HCT116 (cell line): ENCODE measurements around the gene ALKBH2. TPM values are rescaled to one million over a fixed set of nuclear protein-coding genes. Genes with fewer than 3 reads are reported as not detected.

ENCODE experiments used
- ATAC-seq: fragments of 200-7000 bp; cut with Tn5 transposase; 2 replicates; pipeline ENCODE4 v1.9.1; 2020; ENCODE audit warnings: mild to moderate bottlenecking, moderate library complexity
- BruUV-seq: library from RNA; stranded (reverse); fragments of 400-500 nt; replicated peaks from 2 replicates; lab custom pipeline; 2021; lab: Mats Ljungman, UMichigan
- CTCF ChIA-PET: fragments of 300-600 bp; sonication (Branson Sonifier 250); formaldehyde crosslinking; loops from one replicate; lab custom pipeline; 2021; ENCODE audit warnings: antibody characterized with exemption; lab: Charles Lee
- POLR2A ChIA-PET: fragments of 300-600, 350-600 bp; sonication (Branson Sonifier 250); formaldehyde crosslinking; loops from one replicate; lab custom pipeline; 2021; ENCODE audit warnings: antibody characterized with exemption; lab: Charles Lee
- RAD21 ChIA-PET, 2 experiments: fragments of 300-600 bp; sonication (Branson Sonifier 250); formaldehyde crosslinking; loops; one replicate each; lab custom pipeline; 2023; ENCODE audit warnings: low total read pairs in 2 of 2; ENCODE audit not compliant: uncharacterized antibody in 2 of 2, unreplicated experiment in 2 of 2, low non-redundant PET in 1 of 2; lab: Charles Lee
- DNase-seq: peaks from one replicate; pipeline ENCODE4 v3.0.0-alpha.2; 2010; ENCODE audit warnings: low read depth, low spot score
- H2AFZ ChIP-seq: fragments of 200-600 bp; shearing (Covaris generic), sonication (generic); 2 replicates; pipeline ENCODE4 v1.6.1; 2017; ENCODE audit warnings: low read depth, mixed run types, mixed read lengths, antibody characterized with exemption, low read length; ENCODE audit not compliant: poor library complexity, severe bottlenecking
- H3K27ac ChIP-seq: 2 replicates; pipeline ENCODE4 v1.5.1; 2012; ENCODE audit warnings: low read depth, low read length
- H3K27me3 ChIP-seq: fragments of 200-600 bp; sonication (generic); 2 replicates; pipeline ENCODE4 v1.6.1; 2016; ENCODE audit warnings: mixed run types, low read length, mixed read lengths; ENCODE audit not compliant: insufficient read depth
- H3K36me3 ChIP-seq, 2 experiments: fragments of 200-500 bp in 1 of 2; fragments of 200-600 bp in 1 of 2; sonication (Bioruptor generic) in 1 of 2; sonication (generic) in 1 of 2; 2 replicates each; pipeline versions ENCODE4 v1.5.1 to v1.6.1; 2014 to 2016; ENCODE audit warnings: low read length in 2 of 2, inconsistent platforms in 1 of 2, mixed read lengths in 1 of 2, mixed run types in 1 of 2; ENCODE audit not compliant: insufficient read depth in 2 of 2, control insufficient read depth in 1 of 2
- H3K4me1 ChIP-seq, 2 experiments: fragments of 200-600 bp in 1 of 2; sonication (generic) in 1 of 2; 2 replicates each; pipeline versions ENCODE4 v1.5.1 to v1.6.1; 2012 to 2017; ENCODE audit warnings: low read length in 2 of 2, inconsistent platforms in 1 of 2, mild to moderate bottlenecking in 1 of 2, mixed read lengths in 1 of 2, mixed run types in 1 of 2, moderate library complexity in 1 of 2; ENCODE audit not compliant: insufficient read depth in 2 of 2, control insufficient read depth in 1 of 2
- H3K4me2 ChIP-seq: fragments of 200-600 bp; sonication (generic); 2 replicates; pipeline ENCODE4 v1.6.1; 2017; ENCODE audit warnings: mixed run types, low read length, mixed read lengths
- H3K4me3 ChIP-seq, 2 experiments: fragments of 200-600 bp in 1 of 2; sonication (generic) in 1 of 2; replicated peaks in 1 of 2; 2 replicates each; pipeline ENCODE4 v1.5.1; 2011 to 2016; ENCODE audit warnings: low read length in 2 of 2, control low read depth in 1 of 2, low read depth in 1 of 2, mild to moderate bottlenecking in 1 of 2, mixed read lengths in 1 of 2, mixed run types in 1 of 2
- H3K79me2 ChIP-seq: fragments of 200-600 bp; sonication (generic); 2 replicates; pipeline ENCODE4 v1.6.1; 2017; ENCODE audit warnings: mild to moderate bottlenecking, mixed run types, low read length, moderate library complexity, mixed read lengths; ENCODE audit not compliant: insufficient read depth
- H3K9ac ChIP-seq: fragments of 200-600 bp; sonication (generic); 2 replicates; pipeline ENCODE4 v1.6.1; 2016; ENCODE audit warnings: low read length, mixed read lengths
- H3K9me2 ChIP-seq: fragments of 200-600 bp; sonication (generic), shearing (Covaris generic); 2 replicates; pipeline ENCODE4 v1.6.1; 2017; ENCODE audit warnings: mixed run types, mild to moderate bottlenecking, moderate library complexity; ENCODE audit not compliant: insufficient read depth
- H3K9me3 ChIP-seq, 2 experiments: fragments of 200-500 bp in 1 of 2; fragments of 200-600 bp in 1 of 2; sonication (Bioruptor generic) in 1 of 2; sonication (generic) in 1 of 2; 2 replicates each; pipeline ENCODE4 v1.6.1; 2014 to 2017; ENCODE audit warnings: low read length in 2 of 2, mixed read lengths in 2 of 2, inconsistent platforms in 1 of 2, low read depth in 1 of 2, mild to moderate bottlenecking in 1 of 2, mixed run types in 1 of 2, moderate library complexity in 1 of 2; ENCODE audit not compliant: control insufficient read depth in 1 of 2, insufficient read depth in 1 of 2
- H4K20me1 ChIP-seq: fragments of 200-600 bp; sonication (generic), shearing (Covaris generic); 2 replicates; pipeline ENCODE4 v1.6.1; 2017; ENCODE audit warnings: mixed run types, mild to moderate bottlenecking, moderate library complexity; ENCODE audit not compliant: insufficient read depth
- ATF3 ChIP-seq: IDR thresholded peaks from 2 replicates; pipeline ENCODE4 v1.6.1; 2012
- CBX3 ChIP-seq: IDR thresholded peaks from 2 replicates; pipeline ENCODE4 v1.6.1; 2012; ENCODE audit warnings: low read depth
- EGR1 ChIP-seq: IDR thresholded peaks from 2 replicates; pipeline ENCODE4 v1.6.1; 2012; ENCODE audit warnings: low read depth
- JUND ChIP-seq: IDR thresholded peaks from 2 replicates; pipeline ENCODE4 v1.6.1; 2012
- POLR2AphosphoS5 ChIP-seq: IDR thresholded peaks from 2 replicates; pipeline ENCODE4 v1.6.1; 2011; ENCODE audit warnings: mild to moderate bottlenecking, low read depth, low read length, moderate library complexity
- REST ChIP-seq: IDR thresholded peaks from 2 replicates; pipeline ENCODE4 v1.6.1; 2012; ENCODE audit warnings: low read depth
- SRF ChIP-seq: IDR thresholded peaks from 2 replicates; pipeline ENCODE4 v1.6.1; 2012; ENCODE audit warnings: low read depth
- TCF7L2 ChIP-seq: IDR thresholded peaks from 2 replicates; pipeline ENCODE4 v1.7.0; 2011; ENCODE audit warnings: borderline replicate concordance, inconsistent platforms; ENCODE audit not compliant: insufficient read depth, insufficient read length; ENCODE audit errors: extremely low read depth
- ZBTB33 ChIP-seq: IDR thresholded peaks from 2 replicates; pipeline ENCODE4 v1.6.1; 2011; ENCODE audit warnings: mild to moderate bottlenecking, low read length, moderate library complexity; ENCODE audit not compliant: insufficient replicate concordance; ENCODE audit errors: extremely low read depth
- ZFX ChIP-seq: fragments of 450-650 bp; IDR thresholded peaks from 2 replicates; pipeline ENCODE4 v1.6.1; 2017
- intact Hi-C: fragments of 100-400 bp; cut with micrococcal nuclease; formaldehyde crosslinking; loops from 2 replicates; pipeline ENCODE4 v1.10.0; 2022
- total RNA-seq: library from RNA; stranded (reverse); gene quantifications from one replicate; pipeline ENCODE4 v1.2.1, GENCODE V29; 2021; ENCODE audit not compliant: unreplicated experiment

Gene ALKBH2
- total RNA-seq, 1 experiment from 2014 or later, result 35.8 TPM

- TF ChIP-seq REST, result no peak
- no peak for TF ChIP-seq POLR2AphosphoS5
- no peak for TF ChIP-seq TCF7L2
These were observed 7.7 kb downstream of the ALKBH2 start (continued) for GRCh38 chr12:109085590-109085989.

- intact Hi-C loops, result no loop called here
- ATAC-seq (no peak), DNase-seq (no peak)
- Histone ChIP-seq H3K4me3 (no peak overlapping the region), H3K4me2 (no peak overlapping the region), H3K9me2 (no peaks in the 10 kb centered on the region), H3K79me2 (no peaks in the 10 kb centered on the region; the same call in 1 of the 2 replicates), H3K27me3 (no peaks in the 10 kb centered on the region), H3K9me3 (no peaks in the 10 kb centered on the region), H3K9ac (no peak overlapping the region), H3K4me1 (no peaks in the 10 kb centered on the region), H3K36me3 (peaks cover 12 to 27% of the 10 kb centered on the region in 2 experiments; a peak in 3 of 4 replicates), H2AFZ (no peak overlapping the region), H4K20me1 (no peaks in the 10 kb centered on the region), H3K27ac (no peak overlapping the region)
- TF ChIP-seq EGR1, result no peak
- no peak for TF ChIP-seq SRF
- TF ChIP-seq ZFX, result no peak
- no peak for TF ChIP-seq ZBTB33
- TF ChIP-seq ATF3, result no peak
- no peak for TF ChIP-seq REST
- no peak for TF ChIP-seq CBX3
- no peak for TF ChIP-seq JUND
- no TSS peak for BruUV-seq
- RAD21 ChIA-PET, result no interaction called here
- CTCF ChIA-PET, result no interaction called here
- POLR2A ChIA-PET, result no interaction called here
These were observed 8.8 kb downstream of the ALKBH2 start for GRCh38 chr12:109084425-109084824.
